SK-N-MC (cell line): ENCODE data around the gene SLC1A2.

Source experiments
- EZH2 ChIP-seq: fragments of 200-600 bp; sonication (generic); IDR thresholded peaks from one replicate; pipeline ENCODE4 v1.6.1; 2017; ENCODE audit warnings: antibody characterized with exemption
- FOXP2 ChIP-seq: optimal IDR thresholded peaks from 2 replicates; pipeline ENCODE3; 2011; ENCODE audit warnings: mild to moderate bottlenecking, moderate library complexity; ENCODE audit not compliant: insufficient read depth; ENCODE audit errors: extremely low read length, control extremely low read depth
- POLR2AphosphoS5 ChIP-seq: IDR thresholded peaks from 2 replicates; pipeline ENCODE4 v1.6.1; 2012; ENCODE audit warnings: mild to moderate bottlenecking, low read depth, low read length, borderline replicate concordance

DNA sequence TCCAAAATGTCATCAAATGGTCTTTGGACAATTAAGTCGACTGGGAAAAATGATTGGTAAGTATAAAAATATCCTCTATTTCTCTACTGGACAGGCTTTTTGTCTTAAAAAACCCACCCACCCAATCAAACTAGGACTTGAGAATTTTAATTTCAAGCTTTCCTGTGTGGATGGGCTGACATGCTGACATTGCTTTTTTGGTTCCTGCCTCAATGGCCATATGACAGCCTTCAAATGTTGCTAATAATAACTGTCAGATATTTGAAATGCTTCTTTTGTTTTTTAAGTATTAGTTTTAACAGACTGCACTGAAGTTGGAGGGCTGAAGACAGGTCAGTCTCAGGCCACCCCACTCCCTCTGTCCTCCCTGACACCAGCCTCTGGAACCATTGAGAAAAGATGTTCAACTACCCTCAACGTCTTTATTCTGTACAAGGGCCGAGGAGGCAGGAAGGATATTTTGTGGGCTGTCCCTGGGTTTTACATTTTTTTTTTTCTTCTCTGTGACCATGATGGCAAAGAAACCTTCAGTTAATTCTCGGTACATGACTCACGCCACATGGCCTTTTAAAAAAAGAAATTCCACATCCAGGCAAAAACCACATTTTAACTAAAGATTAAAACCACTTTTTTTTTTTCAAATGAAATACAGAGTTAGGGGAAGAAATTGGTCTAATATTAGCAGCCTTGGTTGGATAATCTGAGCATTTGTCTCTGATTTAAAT, 130.4 kb downstream of the SLC1A2 start:
- TF ChIP-seq POLR2AphosphoS5: no peak
- no peak for TF ChIP-seq EZH2
- no peak for TF ChIP-seq FOXP2
